HepG2 (cell line): ENCODE results near the gene PITX3. TPM values are rescaled to one million over a fixed set of nuclear protein-coding genes. Genes with fewer than 3 reads are reported as not detected.

ENCODE experiments used
- ATAC-seq: fragments of 200-7000 bp; cut with Tn5 transposase; 3 replicates; pipeline ENCODE4 v1.9.1; 2020; ENCODE audit warnings: mild to moderate bottlenecking, moderate library complexity
- BruUV-seq: library from RNA; stranded (reverse); fragments of 400-500 nt; replicated peaks from 2 replicates; lab custom pipeline; 2021; lab: Mats Ljungman, UMichigan
- CTCF ChIA-PET: fragments of 300-600 bp; formaldehyde crosslinking; extraction: SDS; loops from one replicate; lab custom pipeline; 2021; ENCODE audit warnings: low total read pairs, inconsistent platforms, low intra/inter-chr PET ratio; lab: Yijun Ruan, JAX
- POLR2A ChIA-PET: fragments of 350-600 bp; sonication (Branson Sonifier 250); formaldehyde crosslinking; loops from one replicate; lab custom pipeline; 2020; ENCODE audit warnings: antibody characterized with exemption, inconsistent platforms; lab: Yijun Ruan, JAX
- DNase-seq: peaks from one replicate; pipeline ENCODE4 v3.0.0-alpha.2; 2015; ENCODE audit warnings: low spot score
- FAIRE-seq: peaks from 3 replicates; lab custom pipeline; 2011; peaks lifted over from hg19 to GRCh38; lab: Jason Lieb, UNC
- H2AFZ ChIP-seq: one replicate; pipeline ENCODE4 v1.6.1; 2011; ENCODE audit warnings: low read length, inconsistent platforms
- H3K27ac ChIP-seq: fragments of 300-600 bp; 3 replicates; pipeline ENCODE4 v1.8.0; 2011; ENCODE audit warnings: mixed run types, mild to moderate bottlenecking, mixed read lengths, low read length, inconsistent platforms; ENCODE audit not compliant: insufficient read depth; ENCODE audit errors: extremely low read length
- H3K27me3 ChIP-seq, 2 experiments: fragments of 200-600 bp in 1 of 2; 2 replicates in 1 of 2; 3 replicates in 1 of 2; pipeline versions ENCODE4 v1.6.0 to v1.8.0; 2011; ENCODE audit warnings: low read length in 2 of 2, mild to moderate bottlenecking in 2 of 2, moderate library complexity in 2 of 2, inconsistent platforms in 1 of 2; ENCODE audit not compliant: insufficient read depth in 2 of 2, control insufficient read depth in 1 of 2
- H3K36me3 ChIP-seq, 2 experiments: fragments of 200-600 bp in 1 of 2; replicated peaks in 1 of 2; 2 replicates in 1 of 2; 3 replicates in 1 of 2; pipeline versions ENCODE4 v1.5.1 to v1.8.0; 2011; ENCODE audit warnings: low read length in 2 of 2, inconsistent platforms in 1 of 2; ENCODE audit not compliant: insufficient read depth in 2 of 2, control insufficient read depth in 1 of 2
- H3K4me1 ChIP-seq: 2 replicates; pipeline ENCODE4 v1.5.1; 2012; ENCODE audit warnings: low read length, inconsistent platforms; ENCODE audit not compliant: insufficient read depth
- H3K4me2 ChIP-seq: 2 replicates; pipeline ENCODE4 v1.6.0; 2011; ENCODE audit warnings: low read depth, low read length, inconsistent platforms
- H3K4me3 ChIP-seq, 3 experiments: fragments of 200-600 bp in 1 of 3; sonication (generic), shearing (Covaris generic) in 1 of 3; replicated peaks in 1 of 3; 2 replicates each; pipeline ENCODE4 v1.5.1; 2011 to 2016; ENCODE audit warnings: low read length in 3 of 3, inconsistent platforms in 2 of 3, low read depth in 2 of 3, mild to moderate bottlenecking in 2 of 3, control low read depth in 1 of 3, mixed read lengths in 1 of 3; ENCODE audit not compliant: insufficient read depth in 1 of 3
- H3K79me2 ChIP-seq: one replicate; pipeline ENCODE4 v1.6.1; 2011; ENCODE audit warnings: low read length, inconsistent platforms; ENCODE audit not compliant: insufficient read depth
- H3K9ac ChIP-seq: 2 replicates; pipeline ENCODE4 v1.6.0; 2011; ENCODE audit warnings: mild to moderate bottlenecking, low read depth, low read length, inconsistent platforms; ENCODE audit not compliant: insufficient read depth
- H3K9me3 ChIP-seq: 2 replicates; pipeline ENCODE4 v1.5.1; 2012; ENCODE audit warnings: mild to moderate bottlenecking, low read length
- H4K20me1 ChIP-seq: 2 replicates; pipeline ENCODE4 v1.6.0; 2011; ENCODE audit warnings: inconsistent platforms, mild to moderate bottlenecking, low read length, moderate library complexity; ENCODE audit not compliant: insufficient read depth
- ATF5 ChIP-seq: sonication (generic); formaldehyde crosslinking; IDR thresholded peaks from 2 replicates; pipeline ENCODE4 v1.4.0; 2020; ENCODE audit warnings: mild to moderate bottlenecking, low read depth, missing genetic modification reagents
- CC2D1A ChIP-seq: sonication (generic); formaldehyde crosslinking; IDR thresholded peaks from 2 replicates; pipeline ENCODE4 v1.8.1; 2023; ENCODE audit warnings: mild to moderate bottlenecking, missing genetic modification reagents
- ETV6 ChIP-seq: sonication (generic); formaldehyde crosslinking; conservative IDR thresholded peaks from 2 replicates; pipeline ENCODE4 v1.4.0; 2020; ENCODE audit warnings: missing genetic modification reagents
- IKZF4 ChIP-seq: sonication (generic); formaldehyde crosslinking; IDR thresholded peaks from 2 replicates; pipeline ENCODE4 v1.5.1; 2020; ENCODE audit warnings: borderline replicate concordance, mild to moderate bottlenecking, low read depth, missing genetic modification reagents; ENCODE audit errors: not compliant biosample characterization
- KMT2A ChIP-seq: sonication (generic); formaldehyde crosslinking; IDR thresholded peaks from 2 replicates; pipeline ENCODE4 v1.4.0; 2020; ENCODE audit warnings: missing genetic modification reagents
- MXD3 ChIP-seq: IDR thresholded peaks from 2 replicates; pipeline ENCODE4 v1.6.1; 2016; ENCODE audit warnings: mild to moderate bottlenecking, missing biosample characterization, missing genetic modification reagents
- MXD4 ChIP-seq: IDR thresholded peaks from 2 replicates; pipeline ENCODE4 v1.6.1; 2016; ENCODE audit warnings: mild to moderate bottlenecking, missing biosample characterization, missing genetic modification reagents
- MZF1 ChIP-seq: sonication (generic); formaldehyde crosslinking; IDR thresholded peaks from 2 replicates; pipeline ENCODE4 v1.8.1; 2023; ENCODE audit warnings: mild to moderate bottlenecking, missing genetic modification reagents, borderline replicate concordance
- RORA ChIP-seq: sonication (generic); formaldehyde crosslinking; IDR thresholded peaks from 2 replicates; pipeline ENCODE4 v1.5.0; 2020; ENCODE audit warnings: mild to moderate bottlenecking, missing genetic modification reagents, moderate library complexity
- STAT5B ChIP-seq: sonication (generic); formaldehyde crosslinking; IDR thresholded peaks from 2 replicates; pipeline ENCODE4 v1.4.0; 2020; ENCODE audit warnings: missing genetic modification reagents
- THAP11 ChIP-seq: IDR thresholded peaks from 2 replicates; pipeline ENCODE4 v1.6.1; 2016; ENCODE audit warnings: missing biosample characterization, missing genetic modification reagents
- U2AF2 ChIP-seq: fragments of 200-400 bp; formaldehyde crosslinking; IDR thresholded peaks from 2 replicates; pipeline ENCODE4 v1.6.1; 2017; ENCODE audit warnings: low read depth, mild to moderate bottlenecking, low read length
- UBTF ChIP-seq: sonication (generic); formaldehyde crosslinking; IDR thresholded peaks from 2 replicates; pipeline ENCODE4 v1.4.0; 2020; ENCODE audit warnings: mild to moderate bottlenecking, missing genetic modification reagents
- ZNF260 ChIP-seq: sonication (generic); formaldehyde crosslinking; IDR thresholded peaks from 2 replicates; pipeline ENCODE4 v1.4.0; 2020; ENCODE audit warnings: missing genetic modification reagents, low read depth, mild to moderate bottlenecking, borderline replicate concordance
- ZNF441 ChIP-seq: sonication (generic); formaldehyde crosslinking; IDR thresholded peaks from 2 replicates; pipeline ENCODE4 v1.7.0; 2021; ENCODE audit warnings: missing genetic modification reagents, borderline replicate concordance
- ZNF496 ChIP-seq: sonication (generic); formaldehyde crosslinking; IDR thresholded peaks from 2 replicates; pipeline ENCODE4 v1.8.1; 2023; ENCODE audit warnings: mild to moderate bottlenecking, moderate library complexity, missing genetic modification reagents; ENCODE audit not compliant: insufficient replicate concordance
- ZNF562 ChIP-seq: sonication (generic); formaldehyde crosslinking; IDR thresholded peaks from 2 replicates; pipeline ENCODE4 v1.8.0; 2022; ENCODE audit warnings: missing genetic modification reagents, borderline replicate concordance
- ZNF644 ChIP-seq: IDR thresholded peaks from 2 replicates; pipeline ENCODE4 v1.6.1; 2016; ENCODE audit warnings: low read depth
- ZNF792 ChIP-seq: IDR thresholded peaks from 2 replicates; pipeline ENCODE4 v1.6.1; 2016
- ZNF883 ChIP-seq: sonication (generic); formaldehyde crosslinking; IDR thresholded peaks from 2 replicates; pipeline ENCODE4 v1.5.1; 2020; ENCODE audit warnings: mild to moderate bottlenecking, missing genetic modification reagents; ENCODE audit errors: not compliant biosample characterization
- WGBS: methylation state at CpG from one replicate; pipeline ENCODE4 v1.1.6; 2017; ENCODE audit warnings: low lambda C conversion rate; 5-methylcytosine and 5-hydroxymethylcytosine counted together
- in situ Hi-C: cut with HindIII; loops from 2 replicates; pipeline ENCODE4 v1.10.0; 2017; ENCODE audit warnings: low pct_unique_long_range_greater_than_20kb; ENCODE audit not compliant: extremely low pct_ligation_motif_present
- intact Hi-C: fragments of 100-400 bp; cut with micrococcal nuclease; formaldehyde crosslinking; loops from one replicate; pipeline ENCODE4 v1.10.0; 2022; ENCODE audit not compliant: unreplicated experiment
- polyA plus RNA-seq, 8 experiments: library from polyadenylated mRNA; depleted of rRNA in 3 of 8; stranded (reverse) in 7 of 8; unstranded in 1 of 8; fragments of >200 nt; fragmentation: Illumina TruSeq in 4 of 8; extraction: Trizol in 4 of 8; gene quantifications; 2 replicates each; pipeline versions ENCODE4 v1.2.1 to v1.2.3, GENCODE V29; 2011 to 2016; ENCODE audit warnings: low read depth in 4 of 8, missing spikeins in 1 of 8, mixed read lengths in 1 of 8; ENCODE audit not compliant: insufficient read depth in 1 of 8
- total RNA-seq, 5 experiments: library from RNA; depleted of rRNA; stranded (reverse); fragments of >200 nt; fragmentation: Illumina TruSeq; extraction: Trizol; gene quantifications; 2 replicates each; pipeline ENCODE4 v1.2.3, GENCODE V29; 2016; ENCODE audit warnings: low read depth in 1 of 5

The PITX3 gene
- total and polyA plus RNA-seq, 2 of the 13 experiments (the other 11 are each of a cell fraction or from before 2014, with no cell fraction given), result not detected

- H4K20me1 ChIP-seq, result no peaks in the 10 kb centered on the region
- no peak overlapping the region for H3K9ac ChIP-seq
- BruUV-seq, result no TSS peak
- no peak overlapping the region for H2AFZ ChIP-seq
- 22% methylated on average over 25 of the region's 76 CpGs for WGBS
- H3K9me3 ChIP-seq, result no peaks in the 10 kb centered on the region
- no peak for FAIRE-seq
- peaks cover 1 to 54% of the 10 kb centered on the region in 2 experiments; a peak in 4 of 5 replicates for H3K27me3 ChIP-seq
- no peaks in the 10 kb centered on the region for H3K79me2 ChIP-seq
- intact Hi-C loops, result loop anchor here (1.0 to 2.0 kb wide), 2 partner anchors 116 to 167 kb away; no protein-coding TSS in a partner anchor
- no peaks in the 10 kb centered on the region for H3K36me3 ChIP-seq
- peaks cover 45% of the 10 kb centered on the region for H3K4me1 ChIP-seq
- H3K4me2 ChIP-seq, result peak overlapping the region; percentile 96
- in situ Hi-C loops, result no loop called here
- DNase-seq, result peak; percentile 38
- ChIA-PET CTCF (interaction anchor here (0.8 to 4.7 kb wide), 4 partner anchors 116 to 352 kb away, joined by 4 to 34 read pairs (median 16); no protein-coding TSS in a partner anchor), POLR2A (interaction anchor here (0.6 to 2.1 kb wide), 6 partner anchors 14 to 191 kb away, joined by 3 to 6 read pairs (median 4); partner anchors contain the start of genes FBXL15 and GBF1)
- peak; percentile 74 for ATAC-seq
- H3K27ac ChIP-seq, result no peak overlapping the region
- peak overlapping the region; percentile 39 to 72 (median 65); a peak in 4 of 6 replicates for H3K4me3 ChIP-seq
- TF ChIP-seq ETV6 (CRISPR knock-in tag) (no peak), ZNF260 (no peak), ZNF883 (CRISPR knock-in tag) (no peak), ATF5 (CRISPR knock-in tag) (no peak), CC2D1A (no peak), IKZF4 (no peak), STAT5B (CRISPR knock-in tag) (no peak), MXD3 (CRISPR knock-in tag) (no peak), MXD4 (CRISPR knock-in tag) (no peak), UBTF (peak; percentile 55), ZNF441 (CRISPR knock-in tag) (no peak), U2AF2 (no peak), ZNF792 (CRISPR knock-in tag) (no peak), ZNF644 (CRISPR knock-in tag) (no peak), MZF1 (CRISPR knock-in tag) (no peak), THAP11 (no peak), KMT2A (CRISPR knock-in tag) (peak; percentile 59; the same call in 1 of the 2 replicates), ZNF562 (CRISPR knock-in tag) (no peak), RORA (no peak), ZNF496 (CRISPR knock-in tag) (no peak)
These were observed 9.7 kb downstream of the PITX3 start for GRCh38 chr10:102231357-102232318.
